Activated CD8-positive, alpha-beta memory T cell treated with anti-CD3 and anti-CD28 coated beads for 48 hours (primary cell): ENCODE data around the gene CD99L2.

ENCODE experiments used
- DNase-seq, 3 experiments: peaks; one replicate each; pipeline ENCODE4 v3.0.0-alpha.2; 2020; ENCODE audit warnings: low read depth in 2 of 3, low spot score in 2 of 3

Gene CD99L2

DNA sequence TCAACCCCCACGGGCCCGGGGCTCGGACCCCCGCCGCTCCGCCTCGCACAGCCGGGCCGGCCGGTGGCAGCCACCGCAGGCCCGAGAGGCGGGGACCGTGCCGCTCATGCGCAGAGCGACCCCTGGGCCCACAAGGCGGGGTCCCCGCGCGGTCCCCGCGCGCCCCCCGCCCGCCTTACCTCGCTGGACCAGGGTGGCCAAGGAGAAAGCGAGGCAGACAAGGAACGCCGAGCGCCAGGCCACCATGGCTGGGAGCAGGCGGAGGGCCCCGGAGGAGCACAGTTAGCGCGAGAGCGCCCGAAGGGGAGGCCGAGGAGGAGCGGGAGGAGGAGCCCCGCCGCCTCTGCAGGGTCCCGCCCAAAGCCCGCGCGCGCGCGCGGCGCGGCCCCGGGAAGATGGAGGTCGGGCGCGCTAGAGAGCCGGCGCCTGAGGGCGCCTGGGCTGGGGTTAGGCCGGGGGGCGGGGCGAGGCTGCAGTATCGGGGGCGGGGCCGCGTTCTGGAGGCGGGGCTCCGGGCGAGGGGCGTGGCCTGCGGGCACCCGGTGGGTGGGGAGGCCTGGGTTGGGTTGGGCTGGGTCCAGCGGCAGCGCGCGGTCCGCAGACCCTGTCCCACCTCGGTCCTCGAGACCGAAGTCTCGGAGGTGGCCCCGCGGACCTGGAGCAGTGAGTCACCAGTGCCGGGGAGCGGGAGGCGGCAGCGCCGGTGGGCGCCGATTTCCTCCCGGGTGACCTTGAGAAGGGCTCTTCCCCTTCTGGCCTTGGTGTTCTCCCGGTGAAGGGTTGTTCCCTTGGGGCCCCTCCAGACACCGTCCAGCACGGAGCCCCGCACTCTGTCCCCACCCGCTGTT lies at the start of gene CD99L2:
Gene CD99L2 (minus strand): TSS at position 326 of the 848 bp plus-strand sequence. CDS start 80 bp downstream, at position 246.
- peak; percentile 68 to 75 (median 71) for DNase-seq

DNA sequence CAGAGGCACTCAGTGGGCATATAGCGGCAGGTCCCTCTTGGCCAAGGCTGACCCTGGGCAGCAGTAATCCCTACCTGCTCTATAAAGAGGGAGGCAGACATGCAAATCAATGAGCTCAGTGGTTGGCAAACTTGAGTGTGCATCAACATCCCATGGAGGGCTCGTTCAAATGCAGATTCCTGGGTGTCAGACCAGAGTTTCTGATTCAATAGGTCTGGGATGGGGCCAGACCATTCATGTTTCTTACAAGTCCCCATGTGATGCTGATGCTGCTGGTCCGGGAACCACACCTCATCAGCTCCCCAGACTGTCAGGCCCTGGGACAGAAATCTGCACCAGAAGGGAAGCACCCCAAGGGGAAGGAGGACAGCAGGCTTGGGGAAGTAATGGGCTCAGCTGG lies 45.8 kb upstream of the CD99L2 start:
- no peak for DNase-seq

DNA sequence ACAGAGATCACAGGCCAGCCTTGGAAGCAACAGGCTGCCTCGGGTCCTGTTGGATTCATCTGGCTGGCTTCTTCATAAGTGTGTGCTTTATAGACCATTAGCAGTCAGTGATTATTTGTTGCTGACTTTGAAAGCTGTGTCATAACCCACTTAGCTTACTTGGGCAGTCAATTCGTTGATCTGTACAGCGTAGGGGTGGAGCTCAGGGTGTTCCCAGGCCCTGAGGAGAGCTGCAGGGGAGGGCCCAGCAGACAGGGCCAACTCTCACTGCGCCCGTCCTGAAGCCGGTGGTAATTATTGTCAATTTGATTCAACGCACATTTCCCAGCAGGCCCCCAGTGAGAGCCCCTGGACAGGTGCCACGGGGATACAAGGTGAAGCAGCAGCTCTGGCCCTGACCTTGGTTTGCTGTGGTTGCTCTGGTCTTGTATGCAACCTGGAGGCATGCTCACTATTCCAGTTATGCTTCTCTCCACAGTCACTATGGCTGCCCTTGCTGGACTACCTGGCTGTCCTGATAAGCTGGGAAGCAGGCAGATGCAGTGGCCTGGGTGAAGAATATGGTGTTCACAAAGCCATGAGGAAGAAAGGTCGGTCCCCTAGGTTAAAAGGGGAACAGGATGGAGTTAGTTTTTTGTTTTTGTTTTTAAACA lies 44.6 kb upstream of the CD99L2 start:
- no peak for DNase-seq

- no peak for DNase-seq
Observed at GRCh38 chrX:150941580-150941979, 43.1 kb upstream of the CD99L2 start.

GRCh38 chrX:150940844-150941495 lies 42.5 kb upstream of the CD99L2 start:
- DNase-seq: no peak

DNA sequence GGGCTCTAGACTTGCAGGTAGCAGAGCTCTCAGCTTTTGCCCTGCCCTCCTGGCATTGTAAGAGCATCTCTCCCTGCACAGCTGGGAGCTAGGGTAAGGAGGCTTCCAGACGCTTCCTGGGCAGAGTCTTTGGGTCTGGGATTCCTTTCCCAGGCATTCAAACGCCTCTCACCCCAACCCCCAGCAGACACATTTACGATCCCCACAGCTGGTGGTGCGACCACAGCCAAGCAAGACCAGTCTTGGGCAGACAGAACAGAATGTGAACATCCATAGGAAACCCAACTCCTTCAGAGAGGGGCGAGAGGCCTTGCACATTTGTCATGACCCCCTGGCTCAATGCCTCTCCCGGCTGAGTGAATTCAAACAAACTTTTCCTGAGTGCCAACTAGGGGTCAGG lies 38.1 kb upstream of the CD99L2 start:
- no peak for DNase-seq

DNA sequence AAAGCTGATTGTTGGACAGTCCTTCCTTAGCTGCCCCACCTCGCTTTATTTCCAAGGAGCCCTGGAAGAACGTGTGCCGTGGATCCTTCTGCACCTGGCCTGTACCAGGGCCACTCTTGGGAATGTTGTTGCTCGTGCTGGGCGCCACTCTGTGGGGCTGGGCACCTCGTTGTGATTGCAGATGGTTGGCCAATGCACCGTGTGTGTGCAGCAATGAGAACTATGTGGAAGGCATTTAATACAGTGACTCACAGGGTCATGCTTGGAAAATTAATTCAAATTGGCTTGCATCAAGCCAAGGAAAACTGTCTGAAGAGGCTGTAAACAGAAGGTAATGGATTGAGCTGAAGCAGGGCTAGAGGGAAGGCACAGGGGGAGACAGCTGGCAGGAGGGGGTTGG lies 37.0 kb upstream of the CD99L2 start:
- no peak for DNase-seq

DNA sequence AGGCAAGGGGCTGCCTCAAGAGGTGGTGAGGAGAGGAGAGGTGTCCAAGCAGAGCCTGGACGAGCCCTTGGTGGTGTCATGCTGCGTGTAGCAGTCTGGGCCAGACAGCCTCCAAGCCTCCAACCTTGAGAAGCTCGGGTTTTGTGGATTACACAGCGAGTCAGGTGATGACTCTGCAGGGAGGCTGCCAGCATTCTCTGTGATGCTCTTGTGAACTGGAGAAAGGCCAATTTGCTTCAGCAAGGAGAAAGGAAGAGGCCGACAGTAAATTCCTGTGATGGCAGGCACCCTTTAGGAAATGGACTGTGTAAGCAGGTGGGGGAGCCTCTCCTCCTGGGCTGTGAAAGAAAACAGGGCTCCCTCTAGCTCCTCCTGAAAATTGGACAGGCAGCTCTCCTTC lies 36.0 kb upstream of the CD99L2 start:
- no peak for DNase-seq

- DNase-seq: no peak
Observed at GRCh38 chrX:150933945-150934350, 35.5 kb upstream of the CD99L2 start.

GRCh38 chrX:150929058-150929457 lies 30.6 kb upstream of the CD99L2 start:
- no peak for DNase-seq

DNA sequence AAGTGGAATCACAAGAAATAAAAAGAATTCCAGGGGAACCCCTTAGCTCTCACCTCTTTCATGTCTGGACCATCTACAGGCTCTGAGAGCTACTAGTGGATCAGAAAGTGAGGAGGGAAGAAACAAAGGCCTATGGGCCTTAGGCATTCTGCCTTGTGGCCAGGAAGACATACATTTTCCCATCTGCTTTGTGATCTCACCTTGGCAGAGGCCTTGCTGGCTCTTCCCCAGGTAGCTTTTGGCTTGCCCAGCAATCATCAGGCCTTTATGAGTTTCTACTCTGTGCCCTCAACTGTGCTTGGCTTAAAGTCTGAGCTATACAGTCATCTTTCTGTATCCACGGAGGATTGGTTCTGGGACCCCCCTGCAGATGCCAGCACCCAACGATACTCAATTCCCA lies 28.3 kb upstream of the CD99L2 start:
- DNase-seq: no peak

GRCh38 chrX:150926304-150926703 lies 27.8 kb upstream of the CD99L2 start:
- DNase-seq: no peak

- DNase-seq: no peak
Observed at GRCh38 chrX:150919401-150919800, 20.9 kb upstream of the CD99L2 start.

GRCh38 chrX:150913511-150913910 lies 15.0 kb upstream of the CD99L2 start:
- DNase-seq: no peak

- no peak for DNase-seq
Observed at GRCh38 chrX:150907474-150907873, 9.0 kb upstream of the CD99L2 start.

- DNase-seq: no peak
Observed at GRCh38 chrX:150906694-150907093, 8.2 kb upstream of the CD99L2 start.

GRCh38 chrX:150905293-150905692 lies 6.8 kb upstream of the CD99L2 start:
- no peak for DNase-seq

- no peak for DNase-seq
Observed at GRCh38 chrX:150903110-150903508, 4.6 kb upstream of the CD99L2 start.

DNA sequence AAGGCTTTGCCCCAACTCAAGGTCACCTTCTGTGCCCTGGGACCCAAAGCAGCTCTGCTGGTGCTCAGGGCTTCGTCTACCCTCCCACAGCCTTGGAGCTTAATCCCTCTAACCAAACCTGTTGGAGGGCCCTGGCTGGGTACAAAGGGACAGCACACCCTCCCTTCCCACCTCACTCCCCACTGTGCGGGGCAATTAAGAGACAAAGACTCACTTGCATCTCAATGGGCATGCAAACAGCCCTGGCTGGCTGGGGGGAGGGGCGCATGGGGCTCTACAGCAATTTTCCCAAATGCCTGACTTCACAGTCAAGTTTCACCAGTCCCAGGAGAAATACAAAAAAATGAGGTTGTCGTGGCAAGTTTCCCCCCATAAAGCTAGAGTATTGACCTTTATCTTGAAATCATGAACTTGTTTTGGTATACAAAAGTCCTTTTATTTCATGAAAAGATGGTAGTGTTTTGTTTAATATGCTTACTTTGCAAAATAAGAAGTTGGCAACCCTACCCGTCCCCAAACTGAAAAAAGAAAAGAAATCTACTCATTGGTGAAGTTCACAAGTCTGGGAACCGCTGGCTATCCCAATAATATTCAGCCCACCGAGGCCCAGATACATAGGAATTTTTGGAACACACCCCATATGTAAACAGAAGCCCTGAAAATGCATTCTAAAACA lies 4.1 kb upstream of the CD99L2 start:
- no peak for DNase-seq

DNA sequence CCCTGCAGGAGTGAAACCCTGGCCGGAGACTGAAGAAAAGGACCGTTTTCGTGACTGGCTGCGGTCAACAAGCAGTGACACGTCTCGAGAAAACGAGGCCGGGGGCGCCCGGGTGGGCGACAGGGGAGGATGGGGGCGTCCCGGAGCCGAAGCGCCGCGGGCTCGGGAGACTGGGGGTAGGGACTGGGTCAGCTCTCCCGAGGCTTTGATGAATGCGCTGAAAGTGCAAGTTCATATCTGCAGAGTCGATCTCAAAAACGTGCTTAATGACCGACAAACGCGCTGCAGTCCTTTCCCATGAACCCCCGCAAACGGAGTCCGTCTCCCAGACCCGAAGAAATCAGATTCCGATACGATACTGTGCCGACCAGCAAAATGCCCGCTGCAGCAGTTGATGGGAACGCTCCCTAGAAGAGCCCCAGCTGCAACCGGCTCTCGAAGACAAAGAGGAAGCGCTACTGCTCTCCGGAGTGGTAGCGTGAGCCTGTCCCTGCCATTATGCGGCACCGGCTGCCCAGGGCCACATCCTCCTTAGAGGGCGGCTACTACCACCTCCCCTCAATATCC lies 806 bp upstream of the CD99L2 start:
- peak in 1 of 3 experiments; percentile 1 for DNase-seq
